Activated naive CD8-positive, alpha-beta T cell (primary cell): ENCODE measurements around the gene KPNA2.
"Not testable (repeated sequence)": the region's sequence is repeated elsewhere in the genome, so short reads cannot be mapped to it uniquely, and the experiment has no call there.

Source experiments
- H3K27ac Mint-ChIP-seq: one replicate; pipeline ENCODE4 v1.8.0; 2021; ENCODE audit warnings: mixed read lengths
- H3K27me3 Mint-ChIP-seq: one replicate; pipeline ENCODE4 v1.8.0; 2021; ENCODE audit warnings: mixed read lengths
- H3K36me3 Mint-ChIP-seq: one replicate; pipeline ENCODE4 v1.8.0; 2021; ENCODE audit warnings: mixed read lengths
- H3K4me1 Mint-ChIP-seq: one replicate; pipeline ENCODE4 v1.8.0; 2021; ENCODE audit warnings: low read depth, mixed read lengths
- H3K4me3 Mint-ChIP-seq: one replicate; pipeline ENCODE4 v1.8.0; 2021; ENCODE audit warnings: mild to moderate bottlenecking, mixed read lengths
- H3K9me3 Mint-ChIP-seq: one replicate; pipeline ENCODE4 v1.8.0; 2021; ENCODE audit warnings: low read depth, mixed read lengths

KPNA2 gene

GRCh38 chr17:68035523-68036303 is at the start of gene KPNA2:
Gene KPNA2, plus strand, starts transcription at chr17:68035735. Its CDS starts 1,398 bp downstream, at chr17:68037133.
- no peaks in the 10 kb centered on the region for H3K9me3 Mint-ChIP-seq
- peaks cover 16% of the 10 kb centered on the region for H3K4me1 Mint-ChIP-seq
- H3K27ac Mint-ChIP-seq, result peak within 1 kb of the TSS; percentile 93
- no peaks in the 10 kb centered on the region for H3K27me3 Mint-ChIP-seq
- H3K4me3 Mint-ChIP-seq, result peak within 1 kb of the TSS; percentile 97
- H3K36me3 Mint-ChIP-seq, result peaks cover 4% of the 10 kb centered on the region

DNA sequence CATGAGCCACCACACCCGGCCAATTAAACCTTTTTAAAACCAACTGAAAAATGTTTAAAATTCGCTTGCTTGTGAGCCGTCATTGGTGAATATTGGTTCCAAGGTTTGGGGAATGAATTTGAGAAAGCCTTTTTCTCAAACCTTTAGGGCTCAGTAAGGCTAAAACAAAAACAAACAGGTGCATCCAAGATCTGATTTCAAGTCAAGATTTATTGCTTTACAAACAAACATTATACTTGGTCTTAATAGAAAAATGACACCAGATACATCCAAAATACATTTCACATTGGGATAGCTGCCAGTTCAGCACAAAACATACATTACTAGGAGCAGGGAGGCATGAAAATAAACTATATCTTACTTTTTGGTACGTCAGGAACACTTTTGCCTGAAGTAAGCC is 44.6 kb upstream of the KPNA2 start:
- Mint-ChIP-seq H3K27me3 (peaks cover 8% of the 10 kb centered on the region), H3K4me1 (peaks cover 21% of the 10 kb centered on the region), H3K36me3 (no peaks in the 10 kb centered on the region), H3K4me3 (peak overlapping the region; percentile 58), H3K27ac (no peak overlapping the region), H3K9me3 (no peaks in the 10 kb centered on the region)

DNA sequence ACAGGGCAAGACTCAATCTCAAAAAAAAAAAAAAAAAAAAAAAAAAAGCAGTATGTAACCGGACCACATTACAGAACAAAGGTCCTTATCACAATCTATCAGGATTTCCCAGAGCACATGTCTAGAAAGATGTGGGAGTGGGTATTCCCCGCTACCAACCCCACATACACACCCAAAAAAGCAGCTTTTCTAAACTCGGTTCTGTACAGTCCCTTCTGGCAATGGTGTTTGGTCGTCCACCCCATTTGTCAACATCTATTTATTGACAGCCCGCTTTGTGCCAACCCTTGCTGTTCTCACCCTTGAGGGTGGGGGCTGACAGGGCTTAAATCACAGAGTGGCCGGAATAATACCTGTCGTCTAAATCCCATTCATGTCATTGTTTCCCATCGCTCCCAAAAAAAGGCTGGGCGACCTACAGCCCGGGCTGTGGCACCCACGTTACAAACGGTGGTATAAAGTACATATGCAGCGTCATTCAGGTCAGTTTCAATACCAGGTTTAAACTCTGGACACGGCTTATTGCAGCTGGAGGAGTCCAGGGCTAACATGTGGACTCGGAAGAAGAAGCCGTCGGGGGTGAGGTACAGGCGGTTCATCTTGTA is 42.9 kb upstream of the KPNA2 start:
- Mint-ChIP-seq H3K27ac (peak overlapping the region; percentile 87), H3K36me3 (no peaks in the 10 kb centered on the region), H3K4me1 (peaks cover 29% of the 10 kb centered on the region), H3K4me3 (peak overlapping the region; percentile 96), H3K9me3 (no peaks in the 10 kb centered on the region), H3K27me3 (peaks cover 14% of the 10 kb centered on the region)

GRCh38 chr17:67993153-67993997 is 42.2 kb upstream of the KPNA2 start:
- H3K4me3 Mint-ChIP-seq, result peak overlapping the region; percentile 96
- H3K9me3 Mint-ChIP-seq, result no peaks in the 10 kb centered on the region
- H3K27me3 Mint-ChIP-seq, result peaks cover 15% of the 10 kb centered on the region
- H3K36me3 Mint-ChIP-seq, result no peaks in the 10 kb centered on the region
- peaks cover 30% of the 10 kb centered on the region for H3K4me1 Mint-ChIP-seq
- peak overlapping the region; percentile 87 for H3K27ac Mint-ChIP-seq

DNA sequence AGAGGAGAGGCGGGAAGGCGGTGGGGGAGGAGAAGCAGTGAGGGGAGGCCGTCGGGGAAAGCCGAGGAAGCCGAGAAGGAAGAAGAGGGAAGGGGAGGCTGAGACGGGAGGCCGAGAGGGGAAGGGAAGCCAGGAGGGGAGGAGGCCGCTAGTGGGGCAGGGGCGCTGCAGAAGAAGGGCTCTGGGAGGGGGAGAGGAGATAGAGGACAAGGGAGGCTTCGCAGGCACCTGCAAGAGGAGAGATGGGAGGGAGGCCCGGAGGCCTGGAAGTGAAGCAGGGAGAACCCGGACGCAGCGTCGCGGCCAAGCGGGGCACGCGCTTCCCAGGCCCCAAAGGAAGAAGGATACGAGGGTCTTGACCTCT is 41.6 kb upstream of the KPNA2 start:
- H3K36me3 Mint-ChIP-seq, result no peaks in the 10 kb centered on the region
- H3K27ac Mint-ChIP-seq, result peak overlapping the region; percentile 46
- no peaks in the 10 kb centered on the region for H3K9me3 Mint-ChIP-seq
- H3K4me3 Mint-ChIP-seq, result peak overlapping the region; percentile 88
- peaks cover 17% of the 10 kb centered on the region for H3K27me3 Mint-ChIP-seq
- H3K4me1 Mint-ChIP-seq, result peaks cover 32% of the 10 kb centered on the region

GRCh38 chr17:67994817-67995569 is 40.5 kb upstream of the KPNA2 start:
- peaks cover 32% of the 10 kb centered on the region for H3K4me1 Mint-ChIP-seq
- H3K27me3 Mint-ChIP-seq, result peaks cover 17% of the 10 kb centered on the region
- no peaks in the 10 kb centered on the region for H3K36me3 Mint-ChIP-seq
- H3K27ac Mint-ChIP-seq, result no peak overlapping the region
- peak overlapping the region; percentile 88 for H3K4me3 Mint-ChIP-seq
- no peaks in the 10 kb centered on the region for H3K9me3 Mint-ChIP-seq

GRCh38 chr17:67995570-67996263 is 39.8 kb upstream of the KPNA2 start:
- Mint-ChIP-seq H3K27ac (no peak overlapping the region), H3K4me3 (peak overlapping the region; percentile 88), H3K36me3 (no peaks in the 10 kb centered on the region), H3K4me1 (peaks cover 32% of the 10 kb centered on the region), H3K27me3 (peaks cover 17% of the 10 kb centered on the region), H3K9me3 (no peaks in the 10 kb centered on the region)

DNA sequence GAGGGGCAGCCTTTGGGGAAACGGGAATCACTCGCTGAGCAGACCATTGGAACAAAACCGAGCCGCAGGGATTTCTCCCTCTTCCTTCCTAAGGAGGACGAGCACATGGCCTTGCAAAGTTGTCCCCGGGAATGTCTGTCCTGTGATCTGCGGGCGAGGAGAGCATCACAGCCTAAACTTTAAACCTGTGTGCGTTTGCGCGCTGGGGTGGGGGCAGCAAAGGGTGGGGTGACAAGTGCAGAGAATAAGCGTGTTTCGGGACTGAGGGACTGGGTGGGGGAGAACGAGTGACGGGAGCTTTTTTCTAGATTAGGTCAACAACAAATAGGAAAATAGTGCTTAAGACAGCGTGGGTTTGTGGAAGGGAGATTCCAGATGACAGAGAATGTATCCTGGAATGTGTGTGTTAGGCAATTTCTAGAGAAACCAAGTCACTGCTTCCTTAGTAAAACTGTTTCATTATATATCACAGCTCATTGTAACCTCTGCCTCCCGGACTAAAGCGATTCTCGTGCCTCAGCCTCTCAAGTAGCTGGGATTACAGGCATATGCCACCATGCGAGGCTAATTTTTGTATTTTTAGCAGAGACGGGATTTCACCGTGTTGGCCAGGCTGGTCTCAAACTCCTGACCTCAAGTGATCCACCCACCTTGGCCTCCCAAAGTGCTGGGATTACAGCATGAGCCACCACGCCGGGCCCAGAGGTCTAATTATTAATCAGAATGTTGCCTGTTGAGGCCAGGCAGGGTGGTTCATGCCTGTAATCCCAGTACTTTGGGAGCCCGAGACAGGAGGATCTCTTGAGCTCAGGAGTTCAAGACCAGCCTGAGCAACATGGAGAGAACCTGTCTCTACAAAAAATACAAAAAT is 39.0 kb upstream of the KPNA2 start, which contains the start of gene C17orf58:
Gene C17orf58, minus strand, starts transcription at position 169 of the 871 bp plus-strand sequence. CDS start 271 bp downstream, outside the sequence.
- H3K9me3 Mint-ChIP-seq, H3K36me3 Mint-ChIP-seq, H3K27ac Mint-ChIP-seq: not testable (repeated sequence)
- Mint-ChIP-seq H3K4me3 (peak within 1 kb of the TSS; percentile 88), H3K27me3 (peaks cover 17% of the 10 kb centered on the region), H3K4me1 (peaks cover 32% of the 10 kb centered on the region)

GRCh38 chr17:67998466-67998865 is 37.1 kb upstream of the KPNA2 start:
- H3K36me3 Mint-ChIP-seq, result no peaks in the 10 kb centered on the region
- H3K27me3 Mint-ChIP-seq, result peaks cover 17% of the 10 kb centered on the region
- no peaks in the 10 kb centered on the region for H3K9me3 Mint-ChIP-seq
- H3K4me3 Mint-ChIP-seq, result no peak overlapping the region
- H3K4me1 Mint-ChIP-seq, result peaks cover 28% of the 10 kb centered on the region
- no peak overlapping the region for H3K27ac Mint-ChIP-seq

GRCh38 chr17:67999291-67999911 is 36.1 kb upstream of the KPNA2 start:
- H3K9me3 Mint-ChIP-seq, result no peaks in the 10 kb centered on the region
- H3K36me3 Mint-ChIP-seq, result no peaks in the 10 kb centered on the region
- H3K4me3 Mint-ChIP-seq, result no peak overlapping the region
- H3K27ac Mint-ChIP-seq, result no peak overlapping the region
- H3K27me3 Mint-ChIP-seq, result peaks cover 17% of the 10 kb centered on the region
- peaks cover 24% of the 10 kb centered on the region for H3K4me1 Mint-ChIP-seq

- no peaks in the 10 kb centered on the region for H3K27me3 Mint-ChIP-seq
- H3K36me3 Mint-ChIP-seq, result no peaks in the 10 kb centered on the region
- H3K4me1 Mint-ChIP-seq, result no peaks in the 10 kb centered on the region
- H3K27ac Mint-ChIP-seq, result no peak overlapping the region
- no peaks in the 10 kb centered on the region for H3K9me3 Mint-ChIP-seq
- H3K4me3 Mint-ChIP-seq, result no peak overlapping the region
Measured at GRCh38 chr17:68004201-68004600, 31.3 kb upstream of the KPNA2 start.

DNA sequence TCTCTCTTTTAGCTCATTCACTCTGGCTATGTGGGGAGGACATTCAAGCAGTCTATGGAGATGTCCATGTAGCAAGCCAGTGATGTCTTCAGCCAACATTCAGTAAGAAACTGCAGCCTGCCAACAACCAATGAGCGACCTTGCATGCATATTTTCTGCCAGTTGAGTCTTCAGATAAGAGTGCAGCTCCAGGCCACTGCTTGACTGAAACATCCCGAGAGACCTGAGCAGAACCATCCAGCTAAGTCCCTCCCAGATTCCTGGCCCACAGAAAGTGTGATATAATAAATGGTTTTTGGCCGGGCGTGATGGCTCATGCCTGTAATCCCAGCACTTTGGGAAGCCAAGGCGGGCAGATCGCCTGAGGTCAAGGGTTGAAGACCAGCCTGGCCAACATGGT is 28.7 kb upstream of the KPNA2 start:
- H3K4me3 Mint-ChIP-seq, result no peak overlapping the region
- H3K9me3 Mint-ChIP-seq, result no peaks in the 10 kb centered on the region
- no peak overlapping the region for H3K27ac Mint-ChIP-seq
- peaks cover 1% of the 10 kb centered on the region for H3K27me3 Mint-ChIP-seq
- peaks cover 4% of the 10 kb centered on the region for H3K4me1 Mint-ChIP-seq
- H3K36me3 Mint-ChIP-seq, result no peaks in the 10 kb centered on the region

GRCh38 chr17:68011199-68011665 is 24.3 kb upstream of the KPNA2 start:
- Mint-ChIP-seq H3K27me3 (peaks cover 1% of the 10 kb centered on the region), H3K9me3 (no peaks in the 10 kb centered on the region), H3K4me3 (peak overlapping the region; percentile 63), H3K4me1 (peaks cover 6% of the 10 kb centered on the region), H3K36me3 (no peaks in the 10 kb centered on the region), H3K27ac (no peak overlapping the region)
